Ovary (tissue), 9 donors: ENCODE results near the gene BEND7. TPM values are rescaled to one million over a fixed set of nuclear protein-coding genes. Genes with fewer than 3 reads are reported as not detected.
"Not testable (repeated sequence)": the region's sequence is repeated elsewhere in the genome, so short reads cannot be mapped to it uniquely, and the experiment has no call there.

ENCODE experiments used
- DNase-seq, 5 donors: peaks; one replicate each; pipeline ENCODE4 v3.0.0-alpha.2; 2019 to 2020
- H3K27ac ChIP-seq, 2 donors: fragments of 200-600 bp; one replicate each; pipeline versions ENCODE4 v1.5.1 to v1.8.0; 2019 to 2022
- H3K27me3 ChIP-seq: fragments of 200-600 bp; one replicate; pipeline ENCODE4 v1.8.0; 2022
- H3K36me3 ChIP-seq: fragments of 200-600 bp; sonication (generic); one replicate; pipeline ENCODE4 v1.5.1; 2019
- H3K4me1 ChIP-seq: one replicate; pipeline ENCODE4 v1.8.1; 2013; ENCODE audit warnings: mild to moderate bottlenecking, moderate library complexity; ENCODE audit not compliant: insufficient read depth
- H3K4me3 ChIP-seq: fragments of 200-600 bp; sonication (generic); one replicate; pipeline ENCODE4 v1.5.1; 2017
- H3K9me3 ChIP-seq, 2 donors: fragments of 200-600 bp in 1 of 2; sonication (generic) in 1 of 2; one replicate each; pipeline versions ENCODE4 v1.5.1 to v1.8.1; 2013 to 2019; ENCODE audit warnings: mild to moderate bottlenecking in 1 of 2, moderate library complexity in 1 of 2
- EP300 ChIP-seq: sonication (generic); formaldehyde crosslinking; IDR thresholded peaks from one replicate; pipeline ENCODE4 v1.6.1; 2017; ENCODE audit warnings: antibody characterized with exemption
- POLR2A ChIP-seq: fragments of 450-650 bp; IDR thresholded peaks from one replicate; pipeline ENCODE4 v1.6.1; 2017; ENCODE audit warnings: antibody characterized with exemption, mild to moderate bottlenecking, moderate library complexity
- WGBS, 3 donors: extraction: QIAGEN DNeasy Blood & Tissue Kit in 1 of 3; methylation state at CpG; one replicate each; pipeline versions ENCODE4 v1.1.5 to v1.1.7; 2013 to 2017; 5-methylcytosine and 5-hydroxymethylcytosine counted together
- intact Hi-C, 4 donors: fragments of 100-400 bp; cut with DNase I; formaldehyde crosslinking; loops; one replicate each; pipeline versions ENCODE4 v1.11.0 to v1.15.1; 2022 to 2023
- polyA plus RNA-seq, 2 donors: library from polyadenylated mRNA; stranded (reverse); fragments of 200-250 nt in 1 of 2; fragments of 350-450 nt in 1 of 2; fragmentation: Illumina TruSeq in 1 of 2; extraction: RNeasy Lipid Tissue Mini Kit (QIAGEN cat#74804) in 1 of 2; gene quantifications; one replicate each; pipeline ENCODE4 v1.2.3, GENCODE V29; 2013 to 2014
- total RNA-seq, 7 donors: library from RNA; depleted of rRNA in 2 of 7; stranded (reverse); fragments of >200 nt in 2 of 7; fragmentation: NEBNext Ultra II Directional in 3 of 7; extraction: Animal tissue kit (Norgen Biotek cat#: 25700) in 3 of 7; gene quantifications; one replicate each; pipeline versions ENCODE4 v1.1.0 to v1.2.4, GENCODE V29; 2016 to 2023
- TF ChIP-seq, protein P1 (sequence below), 3 donors: fragments of 450-650 bp in 2 of 3; fragments of 200-600 bp in 1 of 3; IDR thresholded peaks; one replicate each; pipeline versions ENCODE4 v1.5.1 to v1.8.0; 2016 to 2022; ENCODE audit warnings: antibody characterized with exemption in 3 of 3, mild to moderate bottlenecking in 1 of 3
- donor health status: DM: no; HTN: no; CAD: no; lungs with moderate emphysema.
- donor health status: DM: no; HTN: no; CAD: no.
- donor health status: Bipolar disorder and iron deficiency.
- donor health status: DM: yes; HTN: yes; CAD: no.
- donor health status: DM: no; HTN: no; CAD: no.
- donor health status: DM: yes; HTN: yes; CAD: no.

The BEND7 gene
- total and polyA plus RNA-seq, 9 donors: 9.9 to 34.7 (median 19.8) TPM

DNA sequence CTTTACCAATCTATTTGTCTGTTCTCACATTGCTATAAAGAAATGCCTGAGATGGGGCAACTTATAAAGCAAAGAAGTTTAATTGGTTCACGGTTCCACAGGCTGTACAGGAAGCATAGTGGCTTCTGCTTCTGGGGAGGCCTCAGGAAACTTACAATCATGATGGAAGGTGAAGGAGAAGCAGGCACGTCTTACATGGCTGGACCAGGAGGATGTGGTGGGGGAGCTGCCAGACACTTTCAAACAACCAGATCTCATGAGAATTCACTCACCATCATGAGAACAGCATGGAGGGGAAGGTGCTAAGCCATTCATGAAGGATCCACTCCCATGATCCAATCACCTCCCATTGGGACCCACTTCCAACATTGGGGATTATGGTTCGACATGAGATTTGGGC lies 115.9 kb downstream of the BEND7 start:
- no peak overlapping the region for H3K27ac ChIP-seq
- no peak for DNase-seq
- intact Hi-C loops: no loop called here
- H3K4me1 ChIP-seq: no peaks in the 10 kb centered on the region
- H3K4me3 ChIP-seq: no peak overlapping the region
- 83 to 85% (median 85%) methylated on average over 3 of the region's 3 CpGs for WGBS, 3 donors
- TF ChIP-seq EP300 (no peak), POLR2A (no peak)
- TF ChIP-seq, protein P1, sequence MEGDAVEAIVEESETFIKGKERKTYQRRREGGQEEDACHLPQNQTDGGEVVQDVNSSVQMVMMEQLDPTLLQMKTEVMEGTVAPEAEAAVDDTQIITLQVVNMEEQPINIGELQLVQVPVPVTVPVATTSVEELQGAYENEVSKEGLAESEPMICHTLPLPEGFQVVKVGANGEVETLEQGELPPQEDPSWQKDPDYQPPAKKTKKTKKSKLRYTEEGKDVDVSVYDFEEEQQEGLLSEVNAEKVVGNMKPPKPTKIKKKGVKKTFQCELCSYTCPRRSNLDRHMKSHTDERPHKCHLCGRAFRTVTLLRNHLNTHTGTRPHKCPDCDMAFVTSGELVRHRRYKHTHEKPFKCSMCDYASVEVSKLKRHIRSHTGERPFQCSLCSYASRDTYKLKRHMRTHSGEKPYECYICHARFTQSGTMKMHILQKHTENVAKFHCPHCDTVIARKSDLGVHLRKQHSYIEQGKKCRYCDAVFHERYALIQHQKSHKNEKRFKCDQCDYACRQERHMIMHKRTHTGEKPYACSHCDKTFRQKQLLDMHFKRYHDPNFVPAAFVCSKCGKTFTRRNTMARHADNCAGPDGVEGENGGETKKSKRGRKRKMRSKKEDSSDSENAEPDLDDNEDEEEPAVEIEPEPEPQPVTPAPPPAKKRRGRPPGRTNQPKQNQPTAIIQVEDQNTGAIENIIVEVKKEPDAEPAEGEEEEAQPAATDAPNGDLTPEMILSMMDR (IDR thresholded peaks at IDR 0.05): no peak
- H3K9me3 ChIP-seq: no peaks in the 10 kb centered on the region
- H3K36me3 ChIP-seq: no peaks in the 10 kb centered on the region
- H3K27me3 ChIP-seq: no peaks in the 10 kb centered on the region

DNA sequence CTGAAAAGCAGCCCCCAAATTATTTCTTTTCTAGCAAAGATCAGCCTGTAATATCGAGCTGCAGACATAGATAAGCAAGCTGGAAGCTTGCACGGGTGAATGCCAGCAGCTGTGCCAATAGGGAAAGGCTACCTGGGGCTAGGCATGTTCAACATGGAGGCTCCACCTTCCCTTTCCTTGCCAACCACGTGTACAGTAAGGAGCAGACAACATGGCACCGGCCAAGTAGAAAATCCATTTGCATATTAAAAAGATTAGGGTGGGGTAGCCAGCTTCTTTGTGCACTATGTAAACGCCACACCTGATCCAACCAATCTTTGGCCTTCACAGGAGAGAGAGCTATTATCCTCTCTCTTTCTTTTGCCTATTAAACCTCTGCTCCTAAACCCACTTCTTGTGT lies 124.0 kb downstream of the BEND7 start:
- Histone ChIP-seq H3K36me3 (no peaks in the 10 kb centered on the region), H3K27me3 (no peaks in the 10 kb centered on the region), H3K4me1 (no peaks in the 10 kb centered on the region), H3K27ac (no peak overlapping the region), H3K9me3 (no peaks in the 10 kb centered on the region), H3K4me3 (no peak overlapping the region)
- TF ChIP-seq, protein P1 (IDR thresholded peaks at IDR 0.05): no peak
- TF ChIP-seq POLR2A (no peak), EP300 (no peak)
- 47 to 52% (median 50%) methylated on average over 5 of the region's 5 CpGs for WGBS, 3 donors
- intact Hi-C loops: no loop called here
- DNase-seq: no peak

DNA sequence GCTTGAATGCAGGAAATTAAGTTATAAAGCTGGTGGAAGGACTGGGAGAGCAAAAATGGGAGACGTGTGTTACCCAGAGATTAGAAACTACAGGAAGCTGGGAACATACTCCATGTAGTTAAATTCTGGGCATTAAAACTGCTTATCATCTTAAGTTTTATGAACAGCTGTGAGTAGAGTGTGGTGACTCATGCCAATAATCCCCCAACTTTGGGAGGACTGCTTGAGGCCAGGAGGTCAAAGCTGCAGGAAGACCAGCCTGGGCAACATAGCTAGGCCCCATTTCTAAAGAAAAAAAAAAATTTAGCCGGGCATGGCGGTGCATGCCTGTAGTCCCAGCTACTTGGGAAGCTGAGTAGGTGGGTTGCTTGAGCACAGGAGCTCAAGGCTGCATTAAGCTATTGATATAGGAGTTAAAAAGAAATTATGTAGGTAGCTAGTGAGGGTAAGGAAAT lies 124.5 kb downstream of the BEND7 start:
- TF ChIP-seq EP300 (no peak), POLR2A (no peak)
- TF ChIP-seq, protein P1 (IDR thresholded peaks at IDR 0.05): no peak
- H3K27me3 ChIP-seq: no peaks in the 10 kb centered on the region
- 63 to 74% (median 65%) methylated on average over 3 of the region's 3 CpGs for WGBS, 3 donors

GRCh38 chr10:13403426-13403825 lies 125.4 kb downstream of the BEND7 start:
- H3K36me3 ChIP-seq, DNase-seq, intact Hi-C loops, H3K27me3 ChIP-seq, H3K4me1 ChIP-seq, H3K4me3 ChIP-seq, H3K9me3 ChIP-seq, H3K27ac ChIP-seq: not testable (repeated sequence)
- 92 to 94% (median 93%) methylated on average over 7 of the region's 7 CpGs for WGBS, 3 donors

More for the DNA sequence above, 124.5 kb downstream of the BEND7 start:
- Histone ChIP-seq H3K4me1 (no peaks in the 10 kb centered on the region), H3K36me3 (no peaks in the 10 kb centered on the region), H3K9me3 (no peaks in the 10 kb centered on the region), H3K27ac (no peak overlapping the region), H3K4me3 (no peak overlapping the region)
- intact Hi-C loops: no loop called here
- DNase-seq: no peak

DNA sequence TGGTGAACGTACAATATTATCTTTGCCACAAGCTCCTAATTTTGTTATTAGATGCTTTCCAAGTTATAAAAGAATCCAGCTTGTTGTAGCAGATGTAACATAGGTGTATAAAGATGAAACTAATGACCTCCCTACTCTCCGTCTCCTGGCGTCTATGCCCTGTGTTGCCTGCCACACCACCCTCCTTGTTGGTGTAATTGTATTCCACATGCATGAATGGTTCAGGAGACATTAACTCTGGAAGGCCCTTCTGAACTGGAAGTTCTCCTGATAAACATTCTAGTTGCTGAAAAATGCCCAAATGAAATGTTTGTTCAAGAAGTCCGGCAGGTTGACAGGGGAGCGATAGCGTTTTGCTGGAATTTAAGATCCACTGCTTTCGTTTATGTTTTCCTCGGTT lies 126.8 kb downstream of the BEND7 start:
- intact Hi-C loops: no loop called here
- H3K4me1 ChIP-seq: no peaks in the 10 kb centered on the region
- no peak overlapping the region for H3K27ac ChIP-seq
- H3K9me3 ChIP-seq: no peaks in the 10 kb centered on the region
- TF ChIP-seq POLR2A: no peak
- WGBS, 3 donors: 63 to 76% (median 64%) methylated on average over 8 of the region's 8 CpGs
- H3K36me3 ChIP-seq: no peaks in the 10 kb centered on the region
- H3K4me3 ChIP-seq: no peak overlapping the region
- H3K27me3 ChIP-seq: no peaks in the 10 kb centered on the region
- DNase-seq: no peak
